Muscle layer of duodenum (tissue), 2 donors: ENCODE data around the gene LILRA1.
"Not testable (repeated sequence)": the region's sequence is repeated elsewhere in the genome, so short reads cannot be mapped to it uniquely, and the experiment has no call there.

ENCODE experiments used
- H3K27ac ChIP-seq: one replicate; pipeline ENCODE4 v1.7.0; 2013; ENCODE audit warnings: mild to moderate bottlenecking, low read length
- H3K27me3 ChIP-seq: one replicate; pipeline ENCODE4 v1.7.0; 2013; ENCODE audit warnings: low read depth, mild to moderate bottlenecking, control low read depth, low read length
- H3K36me3 ChIP-seq, 2 donors: one replicate each; pipeline ENCODE4 v1.7.0; 2013; ENCODE audit warnings: low read length in 2 of 2, control low read depth in 1 of 2, mild to moderate bottlenecking in 1 of 2; ENCODE audit not compliant: insufficient read depth in 2 of 2, control insufficient read depth in 1 of 2
- H3K4me1 ChIP-seq, 2 donors: one replicate each; pipeline ENCODE4 v1.7.0; 2013; ENCODE audit warnings: low read length in 2 of 2, mild to moderate bottlenecking in 2 of 2, control low read depth in 1 of 2, moderate library complexity in 1 of 2; ENCODE audit not compliant: insufficient read depth in 2 of 2, control insufficient read depth in 1 of 2
- H3K4me3 ChIP-seq, 2 donors: one replicate each; pipeline ENCODE4 v1.7.0; 2013; ENCODE audit warnings: low read length in 2 of 2, low read depth in 1 of 2, mild to moderate bottlenecking in 1 of 2
- H3K9me3 ChIP-seq, 2 donors: one replicate each; pipeline ENCODE4 v1.7.0; 2013; ENCODE audit warnings: low read length in 2 of 2, control low read depth in 1 of 2, mild to moderate bottlenecking in 1 of 2; ENCODE audit not compliant: control insufficient read depth in 1 of 2
- donor health status: healthy.

Gene LILRA1

DNA sequence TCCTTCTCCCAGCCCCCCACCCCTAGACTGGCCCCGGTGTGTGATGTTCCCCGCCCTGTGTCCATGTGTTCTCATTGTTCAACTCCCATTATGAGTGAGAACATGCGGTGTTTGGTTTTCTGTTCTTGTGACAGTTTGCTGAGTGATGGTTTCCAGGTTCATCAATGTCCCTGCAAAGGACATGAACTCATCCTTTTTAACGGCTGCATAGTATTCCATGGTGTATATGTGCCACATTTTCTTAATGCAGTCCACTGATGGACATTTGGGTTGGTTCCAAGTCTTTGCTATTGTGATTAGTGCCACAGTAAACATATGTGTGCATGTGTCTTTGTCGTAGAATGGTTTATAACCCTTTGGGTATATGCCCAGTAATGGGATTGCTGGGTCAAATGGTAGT lies 15.2 kb upstream of the LILRA1 start:
- H3K9me3 ChIP-seq, H3K4me3 ChIP-seq, H3K4me1 ChIP-seq, H3K36me3 ChIP-seq, H3K27ac ChIP-seq, H3K27me3 ChIP-seq: not testable (repeated sequence)

DNA sequence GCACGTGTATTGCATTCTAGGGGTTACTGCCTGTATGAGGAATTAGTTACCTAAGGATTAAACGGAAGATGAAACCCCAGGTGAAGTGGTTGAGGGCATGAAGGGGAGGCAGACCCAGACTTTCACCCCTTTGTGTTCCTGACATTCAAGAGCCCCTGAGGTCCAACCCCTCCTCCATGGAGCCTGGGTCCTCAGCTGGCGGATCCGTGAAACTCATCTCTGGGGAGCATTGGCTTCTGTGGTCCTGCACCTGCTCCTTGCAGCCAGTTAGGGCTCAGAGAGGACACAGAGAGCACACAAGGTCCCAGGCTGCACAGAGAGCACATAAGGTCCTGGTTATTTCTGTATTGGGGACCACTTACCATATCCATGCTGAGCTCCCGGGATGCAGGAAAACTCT lies 7.0 kb upstream of the LILRA1 start:
- Histone ChIP-seq H3K4me3 (no peak overlapping the region), H3K9me3 (peaks cover 0 to 8% of the 10 kb centered on the region in 2 donors), H3K4me1 (no peaks in the 10 kb centered on the region), H3K27me3 (no peaks in the 10 kb centered on the region), H3K27ac (no peak overlapping the region), H3K36me3 (no peaks in the 10 kb centered on the region)

DNA sequence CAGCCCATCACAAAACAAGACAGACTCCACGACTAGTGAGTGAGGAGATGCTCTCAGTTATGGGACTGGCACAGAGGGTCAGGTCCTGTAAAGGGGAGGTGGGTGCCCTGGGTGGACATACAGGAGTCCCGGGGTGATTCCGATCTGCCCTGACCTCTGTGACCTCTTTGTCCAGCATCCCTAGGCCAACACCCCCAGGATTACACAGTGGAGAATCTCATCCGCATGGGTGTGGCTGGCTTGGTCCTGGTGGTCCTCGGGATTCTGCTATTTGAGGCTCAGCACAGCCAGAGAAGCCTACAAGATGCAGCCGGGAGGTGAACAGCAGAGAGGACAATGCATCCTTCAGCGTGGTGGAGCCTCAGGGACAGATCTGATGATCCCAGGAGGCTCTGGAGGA lies 6.4 kb upstream of the LILRA1 start:
- Histone ChIP-seq H3K36me3 (no peaks in the 10 kb centered on the region), H3K4me3 (no peak overlapping the region), H3K27me3 (no peaks in the 10 kb centered on the region), H3K27ac (no peak overlapping the region), H3K4me1 (no peaks in the 10 kb centered on the region), H3K9me3 (peaks cover 0 to 14% of the 10 kb centered on the region in 2 donors)

DNA sequence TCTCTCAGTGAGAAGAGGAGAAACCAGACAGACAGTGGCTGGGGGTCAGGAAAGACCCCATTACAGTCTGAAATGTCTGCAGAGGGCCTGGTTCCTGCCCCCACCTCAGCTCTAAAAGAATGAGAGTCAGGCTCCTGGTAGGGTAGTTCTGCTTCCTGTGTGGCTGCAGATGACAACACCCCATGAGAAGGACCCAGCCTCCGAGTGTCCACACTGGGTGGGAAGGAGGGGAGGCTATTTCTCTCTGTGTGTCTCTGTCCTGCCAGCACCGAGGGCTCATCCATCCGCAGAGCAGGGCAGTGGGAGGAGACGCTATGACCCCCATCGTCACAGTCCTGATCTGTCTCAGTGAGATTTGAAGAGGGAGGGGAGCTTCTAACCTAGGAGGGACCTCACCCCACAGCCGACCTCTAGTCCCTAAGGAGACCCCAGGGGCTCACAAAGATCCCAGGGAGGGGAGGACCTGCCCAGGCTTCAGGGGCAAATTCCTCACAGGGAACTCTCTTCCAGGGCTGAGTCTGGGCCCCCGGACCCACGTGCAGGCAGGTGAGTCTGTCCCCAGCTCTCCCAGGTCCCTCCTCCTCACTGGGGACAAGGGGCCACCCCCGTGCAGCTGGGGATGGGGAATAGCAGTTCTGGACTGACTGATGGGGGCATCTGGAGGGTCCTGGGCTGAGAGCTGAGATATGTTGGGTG lies 647 bp downstream of the LILRA1 start:
- peak overlapping the region in 1 of 2 donors; percentile 32 for H3K4me3 ChIP-seq
- not testable (repeated sequence) for H3K27me3 ChIP-seq, H3K27ac ChIP-seq, H3K4me1 ChIP-seq, H3K36me3 ChIP-seq
- H3K9me3 ChIP-seq, result peaks cover 0 to 14% of the 10 kb centered on the region in 2 donors

GRCh38 chr19:54594737-54595136 lies 1.3 kb downstream of the LILRA1 start:
- Histone ChIP-seq H3K27ac (no peak overlapping the region), H3K27me3 (no peaks in the 10 kb centered on the region), H3K4me3 (no peak overlapping the region), H3K4me1 (no peaks in the 10 kb centered on the region), H3K9me3 (peaks cover 0 to 14% of the 10 kb centered on the region in 2 donors), H3K36me3 (no peaks in the 10 kb centered on the region)

DNA sequence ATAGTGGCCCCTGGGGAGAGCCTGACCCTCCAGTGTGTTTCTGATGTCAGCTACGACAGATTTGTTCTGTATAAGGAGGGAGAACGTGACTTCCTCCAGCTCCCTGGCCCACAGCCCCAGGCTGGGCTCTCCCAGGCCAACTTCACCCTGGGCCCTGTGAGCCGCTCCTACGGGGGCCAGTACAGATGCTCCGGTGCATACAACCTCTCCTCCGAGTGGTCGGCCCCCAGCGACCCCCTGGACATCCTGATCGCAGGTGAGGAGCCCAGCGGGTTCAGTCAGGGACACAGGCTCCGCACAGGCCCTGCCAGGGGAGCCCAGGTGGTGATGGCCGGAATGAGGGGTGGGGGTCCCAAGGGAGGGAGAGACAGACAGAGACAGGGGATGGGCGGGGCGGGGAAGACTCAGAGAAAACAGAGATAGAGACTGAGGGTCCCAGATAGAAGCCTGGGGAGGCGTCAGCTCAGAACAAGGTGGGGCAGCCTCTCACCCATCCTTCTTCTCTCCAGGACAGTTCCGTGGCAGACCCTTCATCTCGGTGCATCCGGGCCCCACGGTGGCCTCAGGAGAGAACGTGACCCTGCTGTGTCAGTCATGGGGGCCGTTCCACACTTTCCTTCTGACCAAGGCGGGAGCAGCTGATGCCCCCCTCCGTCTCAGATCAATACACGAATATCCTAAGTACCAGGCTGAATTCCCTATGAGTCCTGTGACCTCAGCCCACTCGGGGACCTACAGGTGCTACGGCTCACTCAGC lies 2.4 kb downstream of the LILRA1 start:
- not testable (repeated sequence) for H3K4me3 ChIP-seq, H3K27ac ChIP-seq, H3K4me1 ChIP-seq, H3K9me3 ChIP-seq, H3K27me3 ChIP-seq, H3K36me3 ChIP-seq

- Histone ChIP-seq H3K27me3 (no peaks in the 10 kb centered on the region), H3K4me3 (no peak overlapping the region), H3K4me1 (no peaks in the 10 kb centered on the region), H3K36me3 (no peaks in the 10 kb centered on the region), H3K9me3 (peaks cover 0 to 9% of the 10 kb centered on the region in 2 donors), H3K27ac (no peak overlapping the region)
Measured at GRCh38 chr19:54600212-54600611, 6.8 kb downstream of the LILRA1 start.

GRCh38 chr19:54606230-54606629 lies 12.8 kb downstream of the LILRA1 start:
- Histone ChIP-seq H3K4me3 (no peak overlapping the region), H3K9me3 (peaks cover 0 to 28% of the 10 kb centered on the region in 2 donors), H3K27me3 (no peaks in the 10 kb centered on the region), H3K4me1 (no peaks in the 10 kb centered on the region), H3K27ac (no peak overlapping the region), H3K36me3 (no peaks in the 10 kb centered on the region)

DNA sequence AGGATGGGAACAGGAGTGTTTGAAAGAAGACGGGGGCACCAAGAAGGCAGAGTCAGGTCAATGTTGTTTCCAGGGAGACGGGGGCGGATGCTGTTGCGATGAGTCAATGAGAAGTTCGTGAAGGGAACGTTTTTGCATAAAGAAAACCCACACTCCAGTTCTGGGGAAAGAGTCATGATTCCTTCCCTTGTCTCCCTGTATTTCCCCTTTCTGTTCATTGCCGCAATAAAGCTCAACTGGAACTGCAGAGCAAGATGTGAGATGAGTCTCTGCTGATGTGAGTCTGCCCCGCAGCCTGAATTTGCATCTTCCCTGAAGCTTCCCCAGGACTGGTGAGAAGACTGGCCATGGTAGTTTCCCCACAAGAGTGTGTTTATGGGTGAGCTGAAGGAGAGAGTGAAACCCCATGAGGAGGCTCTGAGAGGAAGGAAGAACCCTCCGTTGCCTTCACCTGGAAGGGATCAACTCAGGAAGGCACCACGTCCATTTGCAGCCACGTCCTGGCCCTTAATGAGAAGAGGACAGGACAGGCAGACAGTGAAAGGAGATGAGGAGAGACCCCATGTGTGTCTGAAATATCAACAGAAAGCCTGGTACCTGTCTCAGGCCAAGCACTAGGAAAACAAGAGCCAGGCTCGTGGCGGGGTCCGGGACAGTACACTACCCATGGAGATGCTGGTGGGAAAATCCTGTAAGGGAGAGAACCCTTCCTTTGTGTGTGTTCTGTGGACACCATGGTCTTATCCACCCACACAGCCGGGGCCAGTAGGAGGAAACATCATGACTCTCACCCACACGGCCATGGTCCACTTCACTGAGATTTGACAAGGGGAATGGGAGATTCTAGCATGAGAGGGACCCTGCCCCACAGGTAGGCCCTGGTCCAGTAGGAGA lies 13.7 kb downstream of the LILRA1 start:
- Histone ChIP-seq H3K27me3 (no peaks in the 10 kb centered on the region), H3K4me1 (no peaks in the 10 kb centered on the region), H3K36me3 (no peaks in the 10 kb centered on the region), H3K9me3 (peaks cover 0 to 28% of the 10 kb centered on the region in 2 donors), H3K4me3 (no peak overlapping the region), H3K27ac (no peak overlapping the region)

DNA sequence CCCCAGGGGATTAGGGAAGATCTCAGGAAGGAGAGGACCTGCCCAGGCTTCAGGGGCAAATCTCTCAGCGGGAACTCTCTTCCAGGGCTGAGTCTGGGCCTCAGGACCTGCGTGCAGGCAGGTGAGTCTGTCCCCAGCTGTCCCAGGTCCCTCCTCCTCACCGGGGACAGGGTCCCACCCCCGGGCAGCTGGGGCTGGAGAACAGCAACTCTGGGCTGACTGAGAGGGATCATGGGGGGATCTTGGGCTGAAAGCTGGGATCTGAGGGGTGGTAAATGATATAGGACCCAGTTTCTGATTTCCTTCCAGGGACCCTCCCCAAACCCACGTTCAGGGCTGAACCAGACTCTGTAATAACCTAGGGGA lies 14.3 kb downstream of the LILRA1 start:
- H3K27ac ChIP-seq, result no peak overlapping the region
- H3K36me3 ChIP-seq, result no peaks in the 10 kb centered on the region
- H3K27me3 ChIP-seq, result no peaks in the 10 kb centered on the region
- H3K9me3 ChIP-seq, result peaks cover 0 to 28% of the 10 kb centered on the region in 2 donors
- no peaks in the 10 kb centered on the region for H3K4me1 ChIP-seq
- H3K4me3 ChIP-seq, result no peak overlapping the region

DNA sequence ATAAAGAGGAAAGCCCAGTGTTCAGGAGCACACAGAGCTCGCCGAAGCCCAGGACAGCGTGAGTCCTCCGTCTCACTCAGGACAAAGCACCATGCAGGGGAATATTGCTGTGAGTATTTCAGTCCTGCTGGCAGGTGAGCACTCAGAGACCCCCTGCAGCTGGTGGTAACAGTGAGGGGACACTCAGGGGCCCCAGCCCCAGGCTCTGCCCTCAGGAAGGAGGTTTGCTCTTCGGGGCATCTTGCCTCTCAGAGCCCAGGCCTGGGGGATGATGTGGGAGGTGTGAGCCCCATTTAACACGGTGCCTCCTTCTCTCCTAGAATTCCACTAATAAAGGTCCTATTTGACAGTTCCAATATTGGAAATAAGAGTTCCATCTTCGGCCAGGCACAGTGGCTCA lies 14.8 kb downstream of the LILRA1 start:
- no peak overlapping the region for H3K4me3 ChIP-seq
- no peaks in the 10 kb centered on the region for H3K4me1 ChIP-seq
- H3K27me3 ChIP-seq, result no peaks in the 10 kb centered on the region
- H3K27ac ChIP-seq, result no peak overlapping the region
- peaks cover 0 to 28% of the 10 kb centered on the region in 2 donors for H3K9me3 ChIP-seq
- no peaks in the 10 kb centered on the region for H3K36me3 ChIP-seq
